ENCODE results near the gene CIRBP. TPM values are rescaled to one million over a fixed set of nuclear protein-coding genes. Genes with fewer than 3 reads are reported as not detected.

Gene CIRBP
- total and polyA plus RNA-seq, 9 of the 15 experiments (the other 6 are each of a cell fraction or from before 2014, with no cell fraction given) = 20.5 to 327 (median 176) TPM

- Histone ChIP-seq H3K4me1 (replicated peaks in 1 of 2; ENCODE audit: control insufficient read depth in 2 of 2, insufficient read depth in 2 of 2, low read length in 2 of 2) (peaks cover 0 to 63% of the 10 kb centered on the region in 2 experiments; a peak in 2 of 5 replicates), H3K79me2 (ENCODE audit: control insufficient read depth, insufficient read depth, low read length) (peaks cover 15% of the 10 kb centered on the region), H3K27ac (ENCODE audit: extremely low read depth, low read depth, low read length) (no peak overlapping the region), H3K4me2 (ENCODE audit: insufficient read depth, low read length) (no peak overlapping the region), H3K9ac (ENCODE audit: insufficient read depth in 1 of 2, low read depth in 2 of 2, low read length in 2 of 2) (no peak overlapping the region), H2AFZ (ENCODE audit: low read depth, low read length) (no peak overlapping the region), H4K20me1 (replicated peaks; ENCODE audit: control insufficient read depth, insufficient read depth, low read length) (no peaks in the 10 kb centered on the region), H3K36me3 (ENCODE audit: control insufficient read depth, insufficient read depth, low read length) (peaks cover 65% of the 10 kb centered on the region; the same call in 2 of the 3 replicates), H3K9me3 (replicated peaks; ENCODE audit: control insufficient read depth, insufficient read depth, low read depth, low read length) (no peaks in the 10 kb centered on the region; the same call in 1 of the 2 replicates), H3K9me1 (ENCODE audit: control insufficient read depth, insufficient read depth, low read length) (no peaks in the 10 kb centered on the region), H3K4me3 (no peak overlapping the region), H3K27me3 (ENCODE audit: control insufficient read depth in 2 of 2, insufficient read depth in 2 of 2, low read length in 2 of 2) (no peaks in the 10 kb centered on the region)
- in situ Hi-C loops (cut with MboI) = loop anchor here (25.0 kb wide), 1 partner anchor 464 kb away; the partner anchor contains the start of gene MISP
- DNase-seq (ENCODE audit: extremely low read depth in 1 of 4, low spot score in 3 of 4) = no peak
- intact Hi-C loops (cut with micrococcal nuclease) = no loop called here
- POLR2A ChIA-PET = interaction anchor here (1.5 kb wide), 1 partner anchor 10 kb away, joined by 9 read pairs; no protein-coding TSS in a partner anchor
- ATAC-seq = no peak
- TF ChIP-seq ZBTB9 (CRISPR knock-in tag; IDR thresholded peaks at IDR 0.05) (peak; percentile 95), POLR2G (IDR thresholded peaks at IDR 0.05; ENCODE audit: low read depth, low read length) (peak; percentile 13), HNRNPL (IDR thresholded peaks at IDR 0.05; ENCODE audit: low read depth, low read length) (peak; percentile 31; the same call in 1 of the 2 replicates), POLR2AphosphoS5 (IDR thresholded peaks at IDR 0.05; ENCODE audit: control insufficient read depth, insufficient read depth, low read depth, low read length) (0 out of 2 replicates have a peak, but pooled peaks have one; percentile 8), FIP1L1 (IDR thresholded peaks at IDR 0.05; ENCODE audit: low read depth, low read length, poor library complexity, severe bottlenecking) (peak; percentile 38), SUPT5H (IDR thresholded peaks at IDR 0.05) (0 out of 2 replicates have a peak, but pooled peaks have one; percentile 34), BRF1 (IDR thresholded peaks at IDR 0.05; ENCODE audit: borderline replicate concordance, extremely low read depth, insufficient read length) (no peak), RBM22 (IDR thresholded peaks at IDR 0.05; ENCODE audit: low read depth, low read length, poor library complexity, severe bottlenecking) (peak; percentile 72), RBFOX2 (IDR thresholded peaks at IDR 0.05; ENCODE audit: low read depth, low read length) (peak; percentile 10; the same call in 1 of the 2 replicates), MAFG (tag; conservative IDR thresholded peaks at IDR 0.05) (no peak)
- TF ChIP-seq, protein P1, sequence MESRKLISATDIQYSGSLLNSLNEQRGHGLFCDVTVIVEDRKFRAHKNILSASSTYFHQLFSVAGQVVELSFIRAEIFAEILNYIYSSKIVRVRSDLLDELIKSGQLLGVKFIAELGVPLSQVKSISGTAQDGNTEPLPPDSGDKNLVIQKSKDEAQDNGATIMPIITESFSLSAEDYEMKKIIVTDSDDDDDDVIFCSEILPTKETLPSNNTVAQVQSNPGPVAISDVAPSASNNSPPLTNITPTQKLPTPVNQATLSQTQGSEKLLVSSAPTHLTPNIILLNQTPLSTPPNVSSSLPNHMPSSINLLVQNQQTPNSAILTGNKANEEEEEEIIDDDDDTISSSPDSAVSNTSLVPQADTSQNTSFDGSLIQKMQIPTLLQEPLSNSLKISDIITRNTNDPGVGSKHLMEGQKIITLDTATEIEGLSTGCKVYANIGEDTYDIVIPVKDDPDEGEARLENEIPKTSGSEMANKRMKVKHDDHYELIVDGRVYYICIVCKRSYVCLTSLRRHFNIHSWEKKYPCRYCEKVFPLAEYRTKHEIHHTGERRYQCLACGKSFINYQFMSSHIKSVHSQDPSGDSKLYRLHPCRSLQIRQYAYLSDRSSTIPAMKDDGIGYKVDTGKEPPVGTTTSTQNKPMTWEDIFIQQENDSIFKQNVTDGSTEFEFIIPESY (CRISPR knock-in tag; IDR thresholded peaks at IDR 0.05) = peak; percentile 97
- TF ChIP-seq, protein P2, sequence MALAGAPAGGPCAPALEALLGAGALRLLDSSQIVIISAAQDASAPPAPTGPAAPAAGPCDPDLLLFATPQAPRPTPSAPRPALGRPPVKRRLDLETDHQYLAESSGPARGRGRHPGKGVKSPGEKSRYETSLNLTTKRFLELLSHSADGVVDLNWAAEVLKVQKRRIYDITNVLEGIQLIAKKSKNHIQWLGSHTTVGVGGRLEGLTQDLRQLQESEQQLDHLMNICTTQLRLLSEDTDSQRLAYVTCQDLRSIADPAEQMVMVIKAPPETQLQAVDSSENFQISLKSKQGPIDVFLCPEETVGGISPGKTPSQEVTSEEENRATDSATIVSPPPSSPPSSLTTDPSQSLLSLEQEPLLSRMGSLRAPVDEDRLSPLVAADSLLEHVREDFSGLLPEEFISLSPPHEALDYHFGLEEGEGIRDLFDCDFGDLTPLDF (CRISPR knock-in tag; IDR thresholded peaks at IDR 0.05) = no peak
- no peak for FAIRE-seq
- 98% methylated on average over 31 of the region's 50 CpGs for WGBS (ENCODE audit: insufficient coverage, low coverage, missing lambda C conversion rate)
- CTCF ChIA-PET (ENCODE audit: low intra/inter-chr PET ratio) = no interaction called here
- no TSS peak for BruUV-seq (replicated peaks)
Measured at GRCh38 chr19:1226522-1227303, 42.4 kb upstream of the CIRBP start.

Measured in K562 (cell line).